Liver (tissue), 9 donors: ENCODE results near the gene RAP1GAP2. TPM values are rescaled to one million over a fixed set of nuclear protein-coding genes. Genes with fewer than 3 reads are reported as not detected.
A peak's percentile ranks its signal among the peaks of the same experiment; 100 is the strongest.

ENCODE experiments used
- DNase-seq: peaks from one replicate; pipeline ENCODE4 v3.0.0-alpha.2; 2017; ENCODE audit warnings: low spot score
- H3K27ac ChIP-seq, 2 donors: one replicate each; pipeline ENCODE4 v1.7.0; 2013; ENCODE audit warnings: inconsistent platforms in 2 of 2, low read length in 2 of 2, control low read depth in 1 of 2, low read depth in 1 of 2, mild to moderate bottlenecking in 1 of 2
- H3K27me3 ChIP-seq, 4 donors: one replicate each; pipeline versions ENCODE4 v1.6.1 to v1.7.0; 2013; ENCODE audit warnings: low read length in 3 of 4, inconsistent platforms in 1 of 4, mild to moderate bottlenecking in 1 of 4, moderate library complexity in 1 of 4; ENCODE audit not compliant: control insufficient read depth in 4 of 4, insufficient read depth in 4 of 4
- H3K36me3 ChIP-seq, 4 donors: one replicate each; pipeline versions ENCODE4 v1.6.1 to v1.7.0; 2013; ENCODE audit warnings: low read length in 3 of 4, mild to moderate bottlenecking in 3 of 4, low read depth in 1 of 4, moderate library complexity in 1 of 4; ENCODE audit not compliant: control insufficient read depth in 4 of 4, insufficient read depth in 3 of 4
- H3K4me1 ChIP-seq, 4 donors: one replicate each; pipeline versions ENCODE4 v1.6.1 to v1.7.0; 2013; ENCODE audit warnings: low read length in 3 of 4, mild to moderate bottlenecking in 3 of 4, moderate library complexity in 1 of 4; ENCODE audit not compliant: control insufficient read depth in 4 of 4, insufficient read depth in 4 of 4
- H3K4me3 ChIP-seq, 3 donors: one replicate each; pipeline versions ENCODE4 v1.6.1 to v1.7.0; 2013; ENCODE audit warnings: low read length in 3 of 3, control low read depth in 1 of 3, low read depth in 1 of 3, mild to moderate bottlenecking in 1 of 3
- H3K9ac ChIP-seq, 2 donors: one replicate each; pipeline ENCODE4 v1.7.0; 2013; ENCODE audit warnings: low read length in 2 of 2, mild to moderate bottlenecking in 2 of 2, moderate library complexity in 2 of 2, control low read depth in 1 of 2, low read depth in 1 of 2
- H3K9me3 ChIP-seq, 4 donors: one replicate each; pipeline versions ENCODE4 v1.6.1 to v1.7.0; 2013; ENCODE audit warnings: low read length in 3 of 4; ENCODE audit not compliant: control insufficient read depth in 4 of 4
- EGR1 ChIP-seq, 2 donors: IDR thresholded peaks; 2 replicates each; pipeline ENCODE4 v1.6.1; 2016 to 2018; ENCODE audit warnings: antibody characterized with exemption in 2 of 2, low read depth in 2 of 2
- FOXA1 ChIP-seq: IDR thresholded peaks from 2 replicates; pipeline ENCODE4 v1.6.1; 2016; ENCODE audit warnings: antibody characterized with exemption
- FOXA2 ChIP-seq: IDR thresholded peaks from 2 replicates; pipeline ENCODE4 v1.6.1; 2016; ENCODE audit warnings: antibody characterized with exemption
- GABPA ChIP-seq, 2 donors: IDR thresholded peaks in 1 of 2; conservative IDR thresholded peaks in 1 of 2; 2 replicates each; pipeline ENCODE4 v1.6.1; 2016; ENCODE audit warnings: antibody characterized with exemption in 2 of 2, mild to moderate bottlenecking in 1 of 2, moderate library complexity in 1 of 2
- HNF4A ChIP-seq, 2 donors: conservative IDR thresholded peaks; 2 replicates each; pipeline ENCODE4 v1.6.1; 2016; ENCODE audit warnings: antibody characterized with exemption in 2 of 2, mild to moderate bottlenecking in 2 of 2
- HNF4G ChIP-seq: IDR thresholded peaks from 2 replicates; pipeline ENCODE4 v1.6.1; 2016; ENCODE audit warnings: antibody characterized with exemption
- JUND ChIP-seq, 2 donors: IDR thresholded peaks; 2 replicates each; pipeline ENCODE4 v1.6.1; 2016; ENCODE audit warnings: antibody characterized with exemption in 2 of 2
- NR2F2 ChIP-seq: IDR thresholded peaks from 2 replicates; pipeline ENCODE4 v1.6.1; 2016; ENCODE audit warnings: antibody characterized with exemption
- RAD21 ChIP-seq, 2 donors: IDR thresholded peaks; 2 replicates each; pipeline ENCODE4 v1.6.1; 2016; ENCODE audit warnings: antibody characterized with exemption in 2 of 2, mild to moderate bottlenecking in 2 of 2
- RXRA ChIP-seq, 2 donors: IDR thresholded peaks; 2 replicates each; pipeline ENCODE4 v1.6.1; 2017 to 2018; ENCODE audit warnings: antibody characterized with exemption in 2 of 2, mild to moderate bottlenecking in 1 of 2
- SP1 ChIP-seq: IDR thresholded peaks from 2 replicates; pipeline ENCODE4 v1.6.1; 2018; ENCODE audit warnings: antibody characterized with exemption, mild to moderate bottlenecking
- TAF1 ChIP-seq: conservative IDR thresholded peaks from 2 replicates; pipeline ENCODE4 v1.6.1; 2016; ENCODE audit warnings: antibody characterized with exemption, mild to moderate bottlenecking
- YY1 ChIP-seq: IDR thresholded peaks from 2 replicates; pipeline ENCODE4 v1.6.1; 2016; ENCODE audit warnings: antibody characterized with exemption, mild to moderate bottlenecking
- WGBS: extraction: QIAGEN DNeasy Blood & Tissue Kit; methylation state at CpG from one replicate; pipeline ENCODE4 v1.1.7; 2013; 5-methylcytosine and 5-hydroxymethylcytosine counted together
- polyA plus RNA-seq, 2 donors: library from polyadenylated mRNA; stranded (reverse) in 1 of 2; unstranded in 1 of 2; fragments of 200-250 nt in 1 of 2; fragments of >200 nt in 1 of 2; fragmentation: Nextera tagmentation in 1 of 2; extraction: Ambion mirVana in 1 of 2; gene quantifications; one replicate each; pipeline versions ENCODE4 v1.2.1 to v1.2.3, GENCODE V29; 2013 to 2015
- total RNA-seq, 2 donors: library from RNA; depleted of rRNA; stranded (reverse); fragments of >200 nt; gene quantifications; one replicate each; pipeline ENCODE4 v1.2.3, GENCODE V29; 2014
- TF ChIP-seq, protein P1 (sequence below): IDR thresholded peaks from 2 replicates; pipeline ENCODE4 v1.6.1; 2016; ENCODE audit warnings: antibody characterized with exemption
- TF ChIP-seq, protein P2 (sequence below): fragments of 150-350 bp; IDR thresholded peaks from 2 replicates; pipeline ENCODE4 v1.5.1; 2017; ENCODE audit warnings: improper control_type of control experiment, low read depth, low read length; ENCODE audit not compliant: missing input control
- TF ChIP-seq, protein P3 (sequence below): IDR thresholded peaks from 2 replicates; pipeline ENCODE4 v1.6.1; 2016; ENCODE audit warnings: antibody characterized with exemption
- TF ChIP-seq, protein P4 (sequence below): IDR thresholded peaks from 2 replicates; pipeline ENCODE4 v1.6.1; 2016; ENCODE audit warnings: antibody characterized with exemption, mild to moderate bottlenecking
- TF ChIP-seq, protein P5 (sequence below): IDR thresholded peaks from 2 replicates; pipeline ENCODE4 v1.6.1; 2016; ENCODE audit warnings: antibody characterized with exemption
- donor health status: healthy.
- donor health status: healthy.
- donor health status: healthy.
- donor health status: healthy.
- donor health status: healthy.

RAP1GAP2 gene
- total and polyA plus RNA-seq, 4 donors = 0.56 to 1.7 (median 1.1) TPM

DNA sequence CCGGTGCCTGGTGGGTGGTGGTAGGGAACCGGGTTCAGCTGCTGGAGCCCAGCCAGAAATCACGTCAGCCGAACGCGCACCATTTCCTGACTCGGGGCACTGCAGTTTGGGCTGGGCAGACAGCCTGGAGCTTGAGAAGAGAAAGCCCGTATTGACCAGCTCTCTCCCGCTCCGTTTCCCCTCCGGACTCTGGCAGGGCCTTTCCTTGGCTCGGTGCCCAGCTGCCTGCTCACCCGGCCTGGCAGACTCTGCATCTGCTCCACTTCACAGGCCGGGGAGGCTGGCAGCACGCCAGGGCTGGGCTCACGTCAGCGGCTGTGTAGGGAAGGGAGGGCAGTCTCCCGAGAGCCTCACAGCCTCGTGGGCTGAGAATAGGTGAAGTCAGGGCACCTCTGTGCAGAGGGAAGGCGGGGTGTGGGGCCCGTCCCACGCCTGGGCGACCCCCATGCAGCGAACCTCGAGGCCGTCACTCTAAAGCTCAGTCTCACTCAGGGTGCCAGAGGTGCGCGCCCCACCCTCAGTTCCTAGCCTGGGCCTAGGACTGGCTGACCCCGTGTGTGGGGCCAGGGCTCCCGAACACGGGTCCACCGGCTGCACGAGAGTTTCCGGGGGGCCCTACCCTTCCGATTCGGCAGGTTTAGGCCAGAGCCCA lies 208.0 kb downstream of the RAP1GAP2 start:
- Histone ChIP-seq H3K9ac (peak overlapping the region in 1 of 2 donors; percentile 10), H3K27ac (peak overlapping the region; percentile 16 to 82), H3K4me1 (peaks cover 0 to 15% (median 6%) of the 10 kb centered on the region in 4 donors), H3K9me3 (no peaks in the 10 kb centered on the region), H3K4me3 (no peak overlapping the region), H3K36me3 (no peaks in the 10 kb centered on the region), H3K27me3 (no peaks in the 10 kb centered on the region)
- WGBS = 10% methylated on average over 36 of the region's 36 CpGs
- TF ChIP-seq RAD21 (IDR thresholded peaks at IDR 0.05) = peak; percentile 47 to 64
- TF ChIP-seq RXRA (IDR thresholded peaks at IDR 0.05) = peak; percentile 66 to 78
- TF ChIP-seq YY1 = peak; percentile 77
- no peak for TF ChIP-seq GABPA (IDR thresholded peaks at IDR 0.05 in 1 of 2, conservative IDR thresholded peaks at IDR 0.05 in 1 of 2)
- TF ChIP-seq, protein P1, sequence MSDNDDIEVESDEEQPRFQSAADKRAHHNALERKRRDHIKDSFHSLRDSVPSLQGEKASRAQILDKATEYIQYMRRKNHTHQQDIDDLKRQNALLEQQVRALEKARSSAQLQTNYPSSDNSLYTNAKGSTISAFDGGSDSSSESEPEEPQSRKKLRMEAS = no peak
- TF ChIP-seq JUND (IDR thresholded peaks at IDR 0.05) = peak in 1 of 2 donors; percentile 62
- TF ChIP-seq, protein P2, sequence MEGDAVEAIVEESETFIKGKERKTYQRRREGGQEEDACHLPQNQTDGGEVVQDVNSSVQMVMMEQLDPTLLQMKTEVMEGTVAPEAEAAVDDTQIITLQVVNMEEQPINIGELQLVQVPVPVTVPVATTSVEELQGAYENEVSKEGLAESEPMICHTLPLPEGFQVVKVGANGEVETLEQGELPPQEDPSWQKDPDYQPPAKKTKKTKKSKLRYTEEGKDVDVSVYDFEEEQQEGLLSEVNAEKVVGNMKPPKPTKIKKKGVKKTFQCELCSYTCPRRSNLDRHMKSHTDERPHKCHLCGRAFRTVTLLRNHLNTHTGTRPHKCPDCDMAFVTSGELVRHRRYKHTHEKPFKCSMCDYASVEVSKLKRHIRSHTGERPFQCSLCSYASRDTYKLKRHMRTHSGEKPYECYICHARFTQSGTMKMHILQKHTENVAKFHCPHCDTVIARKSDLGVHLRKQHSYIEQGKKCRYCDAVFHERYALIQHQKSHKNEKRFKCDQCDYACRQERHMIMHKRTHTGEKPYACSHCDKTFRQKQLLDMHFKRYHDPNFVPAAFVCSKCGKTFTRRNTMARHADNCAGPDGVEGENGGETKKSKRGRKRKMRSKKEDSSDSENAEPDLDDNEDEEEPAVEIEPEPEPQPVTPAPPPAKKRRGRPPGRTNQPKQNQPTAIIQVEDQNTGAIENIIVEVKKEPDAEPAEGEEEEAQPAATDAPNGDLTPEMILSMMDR = no peak
- peak; percentile 51 for TF ChIP-seq FOXA2
- peak; percentile 51 to 68 for TF ChIP-seq HNF4A (conservative IDR thresholded peaks at IDR 0.05)
- TF ChIP-seq, protein P3, sequence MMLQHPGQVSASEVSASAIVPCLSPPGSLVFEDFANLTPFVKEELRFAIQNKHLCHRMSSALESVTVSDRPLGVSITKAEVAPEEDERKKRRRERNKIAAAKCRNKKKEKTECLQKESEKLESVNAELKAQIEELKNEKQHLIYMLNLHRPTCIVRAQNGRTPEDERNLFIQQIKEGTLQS = no peak
- TF ChIP-seq, protein P4, sequence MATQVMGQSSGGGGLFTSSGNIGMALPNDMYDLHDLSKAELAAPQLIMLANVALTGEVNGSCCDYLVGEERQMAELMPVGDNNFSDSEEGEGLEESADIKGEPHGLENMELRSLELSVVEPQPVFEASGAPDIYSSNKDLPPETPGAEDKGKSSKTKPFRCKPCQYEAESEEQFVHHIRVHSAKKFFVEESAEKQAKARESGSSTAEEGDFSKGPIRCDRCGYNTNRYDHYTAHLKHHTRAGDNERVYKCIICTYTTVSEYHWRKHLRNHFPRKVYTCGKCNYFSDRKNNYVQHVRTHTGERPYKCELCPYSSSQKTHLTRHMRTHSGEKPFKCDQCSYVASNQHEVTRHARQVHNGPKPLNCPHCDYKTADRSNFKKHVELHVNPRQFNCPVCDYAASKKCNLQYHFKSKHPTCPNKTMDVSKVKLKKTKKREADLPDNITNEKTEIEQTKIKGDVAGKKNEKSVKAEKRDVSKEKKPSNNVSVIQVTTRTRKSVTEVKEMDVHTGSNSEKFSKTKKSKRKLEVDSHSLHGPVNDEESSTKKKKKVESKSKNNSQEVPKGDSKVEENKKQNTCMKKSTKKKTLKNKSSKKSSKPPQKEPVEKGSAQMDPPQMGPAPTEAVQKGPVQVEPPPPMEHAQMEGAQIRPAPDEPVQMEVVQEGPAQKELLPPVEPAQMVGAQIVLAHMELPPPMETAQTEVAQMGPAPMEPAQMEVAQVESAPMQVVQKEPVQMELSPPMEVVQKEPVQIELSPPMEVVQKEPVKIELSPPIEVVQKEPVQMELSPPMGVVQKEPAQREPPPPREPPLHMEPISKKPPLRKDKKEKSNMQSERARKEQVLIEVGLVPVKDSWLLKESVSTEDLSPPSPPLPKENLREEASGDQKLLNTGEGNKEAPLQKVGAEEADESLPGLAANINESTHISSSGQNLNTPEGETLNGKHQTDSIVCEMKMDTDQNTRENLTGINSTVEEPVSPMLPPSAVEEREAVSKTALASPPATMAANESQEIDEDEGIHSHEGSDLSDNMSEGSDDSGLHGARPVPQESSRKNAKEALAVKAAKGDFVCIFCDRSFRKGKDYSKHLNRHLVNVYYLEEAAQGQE = peak; percentile 49
- TF ChIP-seq EGR1 (IDR thresholded peaks at IDR 0.05; ENCODE audit: low read depth in 2 of 2) = no peak
- TF ChIP-seq, protein P5, sequence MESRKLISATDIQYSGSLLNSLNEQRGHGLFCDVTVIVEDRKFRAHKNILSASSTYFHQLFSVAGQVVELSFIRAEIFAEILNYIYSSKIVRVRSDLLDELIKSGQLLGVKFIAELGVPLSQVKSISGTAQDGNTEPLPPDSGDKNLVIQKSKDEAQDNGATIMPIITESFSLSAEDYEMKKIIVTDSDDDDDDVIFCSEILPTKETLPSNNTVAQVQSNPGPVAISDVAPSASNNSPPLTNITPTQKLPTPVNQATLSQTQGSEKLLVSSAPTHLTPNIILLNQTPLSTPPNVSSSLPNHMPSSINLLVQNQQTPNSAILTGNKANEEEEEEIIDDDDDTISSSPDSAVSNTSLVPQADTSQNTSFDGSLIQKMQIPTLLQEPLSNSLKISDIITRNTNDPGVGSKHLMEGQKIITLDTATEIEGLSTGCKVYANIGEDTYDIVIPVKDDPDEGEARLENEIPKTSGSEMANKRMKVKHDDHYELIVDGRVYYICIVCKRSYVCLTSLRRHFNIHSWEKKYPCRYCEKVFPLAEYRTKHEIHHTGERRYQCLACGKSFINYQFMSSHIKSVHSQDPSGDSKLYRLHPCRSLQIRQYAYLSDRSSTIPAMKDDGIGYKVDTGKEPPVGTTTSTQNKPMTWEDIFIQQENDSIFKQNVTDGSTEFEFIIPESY = no peak
- no peak for TF ChIP-seq TAF1
- TF ChIP-seq FOXA1 = peak; percentile 27
- no peak for TF ChIP-seq HNF4G
- TF ChIP-seq SP1 = peak; percentile 81
- TF ChIP-seq NR2F2 = peak; percentile 53
- DNase-seq = peak; percentile 90
